KMS-11 (cell line): Measurements from ENCODE around the gene KRTAP5-3.

Experiments used
- H2AFZ ChIP-seq: fragments of 200-600 bp; sonication (generic); 2 replicates; pipeline ENCODE4 v1.6.1; 2016; ENCODE audit warnings: antibody characterized with exemption, mixed run types, low read depth
- H3K27ac ChIP-seq: fragments of 200-600 bp; sonication (generic); 2 replicates; pipeline ENCODE4 v1.6.1; 2016; ENCODE audit warnings: mild to moderate bottlenecking, mixed run types
- H3K27me3 ChIP-seq: fragments of 200-600 bp; sonication (generic); 2 replicates; pipeline ENCODE4 v1.6.1; 2017; ENCODE audit warnings: mild to moderate bottlenecking, low read depth, mixed run types, moderate library complexity; ENCODE audit not compliant: insufficient read depth
- H3K36me3 ChIP-seq: fragments of 200-600 bp; sonication (generic); 2 replicates; pipeline ENCODE4 v1.6.1; 2017; ENCODE audit warnings: mild to moderate bottlenecking, mixed run types; ENCODE audit not compliant: insufficient read depth
- H3K4me1 ChIP-seq: fragments of 200-600 bp; sonication (generic); 2 replicates; pipeline ENCODE4 v1.6.1; 2016; ENCODE audit warnings: mild to moderate bottlenecking, low read depth, mixed run types; ENCODE audit not compliant: poor library complexity, severe bottlenecking
- H3K4me2 ChIP-seq: fragments of 200-600 bp; sonication (generic); 2 replicates; pipeline ENCODE4 v1.7.0; 2016; ENCODE audit warnings: mild to moderate bottlenecking, mixed run types
- H3K4me3 ChIP-seq: fragments of 200-600 bp; sonication (generic); IDR thresholded peaks from 2 replicates; pipeline ENCODE4 v1.6.1; 2017; ENCODE audit warnings: low read depth, low read length, mixed read lengths; ENCODE audit not compliant: insufficient read depth
- H3K79me2 ChIP-seq: fragments of 200-600 bp; sonication (generic); 2 replicates; pipeline ENCODE4 v1.6.1; 2016; ENCODE audit warnings: low read depth, mixed run types; ENCODE audit not compliant: insufficient read depth
- H3K9ac ChIP-seq: fragments of 200-600 bp; sonication (generic); 2 replicates; pipeline ENCODE4 v1.6.1; 2016; ENCODE audit warnings: mild to moderate bottlenecking, mixed run types
- H4K20me1 ChIP-seq: fragments of 200-600 bp; sonication (generic); 2 replicates; pipeline ENCODE4 v1.6.1; 2016; ENCODE audit warnings: mild to moderate bottlenecking, mixed run types; ENCODE audit not compliant: insufficient read depth
- CTCF ChIP-seq: fragments of 200-600 bp; sonication (generic); conservative IDR thresholded peaks from 2 replicates; pipeline ENCODE4 v1.6.1; 2017; ENCODE audit warnings: low read depth, mild to moderate bottlenecking, antibody characterized with exemption, low read length, moderate library complexity, mixed read lengths

Gene KRTAP5-3

GRCh38 chr11:1631066-1631568 is 22.9 kb upstream of the KRTAP5-3 start:
- no peak overlapping the region for H3K27ac ChIP-seq
- no peaks in the 10 kb centered on the region for H3K79me2 ChIP-seq
- H3K36me3 ChIP-seq, result no peaks in the 10 kb centered on the region
- no peak for TF ChIP-seq CTCF
- no peaks in the 10 kb centered on the region for H3K4me1 ChIP-seq
- no peak overlapping the region for H2AFZ ChIP-seq
- no peaks in the 10 kb centered on the region for H4K20me1 ChIP-seq
- peaks cover 83% of the 10 kb centered on the region for H3K27me3 ChIP-seq
- H3K4me2 ChIP-seq, result no peak overlapping the region
- no peak overlapping the region for H3K4me3 ChIP-seq
- no peak overlapping the region for H3K9ac ChIP-seq

- Histone ChIP-seq H3K4me3 (no peak overlapping the region), H2AFZ (no peak overlapping the region), H3K36me3 (no peaks in the 10 kb centered on the region), H3K79me2 (no peaks in the 10 kb centered on the region), H3K9ac (no peak overlapping the region), H4K20me1 (no peaks in the 10 kb centered on the region), H3K27me3 (peaks cover 85% of the 10 kb centered on the region), H3K4me1 (no peaks in the 10 kb centered on the region), H3K27ac (no peak overlapping the region), H3K4me2 (no peak overlapping the region)
- TF ChIP-seq CTCF, result no peak
Observed at GRCh38 chr11:1630271-1630670, 22.0 kb upstream of the KRTAP5-3 start.

GRCh38 chr11:1629326-1630185 is 21.3 kb upstream of the KRTAP5-3 start, which contains the start of gene KRTAP5-5:
TSS of gene KRTAP5-5 (plus strand) at chr11:1629775. CDS start at chr11:1629841, 66 bp downstream.
- Histone ChIP-seq H3K36me3 (no peaks in the 10 kb centered on the region), H3K27ac (no peak within 1 kb of the TSS), H3K27me3 (peaks cover 87% of the 10 kb centered on the region), H3K79me2 (no peaks in the 10 kb centered on the region), H4K20me1 (no peaks in the 10 kb centered on the region), H2AFZ (no peak within 1 kb of the TSS), H3K4me2 (no peak within 1 kb of the TSS), H3K9ac (no peak within 1 kb of the TSS), H3K4me1 (no peaks in the 10 kb centered on the region), H3K4me3 (no peak within 1 kb of the TSS)
- no peak for TF ChIP-seq CTCF

GRCh38 chr11:1628506-1629325 is 20.5 kb upstream of the KRTAP5-3 start:
- Histone ChIP-seq H3K4me2 (no peak overlapping the region), H2AFZ (no peak overlapping the region), H3K36me3 (no peaks in the 10 kb centered on the region), H3K4me3 (no peak overlapping the region), H3K9ac (no peak overlapping the region), H3K27ac (no peak overlapping the region), H4K20me1 (no peaks in the 10 kb centered on the region), H3K27me3 (peaks cover 87% of the 10 kb centered on the region), H3K79me2 (no peaks in the 10 kb centered on the region), H3K4me1 (no peaks in the 10 kb centered on the region)
- TF ChIP-seq CTCF, result peak; percentile 88
